PC-3 (cell line): Measurements from ENCODE around the gene ING3. TPM values are rescaled to one million over a fixed set of nuclear protein-coding genes. Genes with fewer than 3 reads are reported as not detected.

Experiments used
- ATAC-seq: fragments of 200-7000 bp; cut with Tn5 transposase; 2 replicates; pipeline ENCODE4 v1.9.1; 2020; ENCODE audit warnings: mild to moderate bottlenecking, moderate library complexity
- BruUV-seq: library from RNA; stranded (reverse); fragments of 400-500 nt; replicated peaks from 2 replicates; lab custom pipeline; 2021; lab: Mats Ljungman, UMichigan
- CTCF ChIA-PET: fragments of 300-600 bp; sonication (Branson Sonifier 250); formaldehyde crosslinking; loops from one replicate; lab custom pipeline; 2022; ENCODE audit warnings: antibody characterized with exemption; lab: Charles Lee
- POLR2A ChIA-PET: fragments of 300-600 bp; sonication (Branson Sonifier 250); formaldehyde crosslinking; loops from one replicate; lab custom pipeline; 2022; ENCODE audit warnings: antibody characterized with exemption; ENCODE audit not compliant: unreplicated experiment; lab: Charles Lee
- DNase-seq: peaks from one replicate; pipeline ENCODE4 v3.0.0-alpha.2; 2015
- H2AFZ ChIP-seq: fragments of 300-600 bp; sonication (generic); 2 replicates; pipeline ENCODE4 v1.6.0; 2016; ENCODE audit warnings: antibody characterized with exemption, low read length
- H3F3A ChIP-seq: fragments of 300-600 bp; sonication (generic); one replicate; pipeline ENCODE4 v1.6.0; 2017; ENCODE audit warnings: antibody characterized with exemption, low read length, control low read depth, mild to moderate bottlenecking; ENCODE audit not compliant: unreplicated experiment
- H3K27ac ChIP-seq: fragments of 300-600 bp; sonication (generic); 2 replicates; pipeline ENCODE4 v1.5.1; 2016; ENCODE audit warnings: mild to moderate bottlenecking, low read length
- H3K27me3 ChIP-seq: fragments of 300-600 bp; sonication (generic); 2 replicates; pipeline ENCODE4 v1.6.1; 2016; ENCODE audit warnings: low read length, mixed read lengths
- H3K36me3 ChIP-seq: fragments of 300-600 bp; sonication (generic); 2 replicates; pipeline ENCODE4 v1.6.1; 2016; ENCODE audit warnings: low read depth, mixed run types, low read length, mixed read lengths
- H3K4me1 ChIP-seq: fragments of 300-600 bp; sonication (generic); 2 replicates; pipeline ENCODE4 v1.5.1; 2016; ENCODE audit warnings: low read length; ENCODE audit not compliant: insufficient read depth
- H3K4me2 ChIP-seq: fragments of 300-600 bp; sonication (generic); 2 replicates; pipeline ENCODE4 v1.6.0; 2016; ENCODE audit warnings: low read length
- H3K4me3 ChIP-seq: fragments of 300-600 bp; sonication (generic); 2 replicates; pipeline ENCODE4 v1.5.1; 2016; ENCODE audit warnings: mild to moderate bottlenecking, low read length, mixed read lengths
- H3K79me2 ChIP-seq: fragments of 300-600 bp; sonication (generic); 2 replicates; pipeline ENCODE4 v1.6.1; 2017; ENCODE audit warnings: low read length, mixed read lengths
- H3K9ac ChIP-seq: fragments of 300-600 bp; sonication (generic); 2 replicates; pipeline ENCODE4 v1.6.0; 2016; ENCODE audit warnings: mild to moderate bottlenecking, low read length
- H3K9me2 ChIP-seq: fragments of 300-600 bp; sonication (generic); replicated peaks from 2 replicates; pipeline ENCODE4 v1.6.1; 2016; ENCODE audit warnings: mixed run types, low read length, mixed read lengths
- H3K9me3 ChIP-seq: fragments of 300-600 bp; sonication (generic); 2 replicates; pipeline ENCODE4 v1.6.1; 2016; ENCODE audit warnings: low read length, mixed read lengths
- H4K20me1 ChIP-seq: fragments of 300-600 bp; sonication (generic); 2 replicates; pipeline ENCODE4 v1.6.1; 2016; ENCODE audit warnings: low read length, mixed read lengths
- CTCF ChIP-seq: fragments of 300-600 bp; sonication (generic); conservative IDR thresholded peaks from 2 replicates; pipeline ENCODE4 v1.5.1; 2017; ENCODE audit warnings: antibody characterized with exemption, low read depth, mild to moderate bottlenecking, low read length
- EZH2 ChIP-seq: fragments of 300-600 bp; sonication (generic); IDR thresholded peaks from one replicate; pipeline ENCODE4 v1.6.1; 2017; ENCODE audit warnings: antibody characterized with exemption, mild to moderate bottlenecking, low read length; ENCODE audit not compliant: unreplicated experiment
- EZH2phosphoT487 ChIP-seq: fragments of 300-600 bp; sonication (generic); IDR thresholded peaks from 2 replicates; pipeline ENCODE4 v1.6.1; 2018; ENCODE audit warnings: mild to moderate bottlenecking, antibody characterized with exemption, low read length, borderline replicate concordance
- intact Hi-C: fragments of 100-400 bp; cut with micrococcal nuclease; formaldehyde crosslinking; loops from 2 replicates; pipeline ENCODE4 v1.9.0; 2023
- total RNA-seq: library from RNA; depleted of rRNA; stranded (reverse); fragments of >200 nt; gene quantifications from 2 replicates; pipeline ENCODE4 v1.2.3, GENCODE V29; 2014

Gene ING3
- total RNA-seq, 1 experiment from 2014 or later: 12.8 TPM

GRCh38 chr7:120992272-120992964 lies 41.8 kb downstream of the ING3 start:
- no peak for DNase-seq
- intact Hi-C loops: no loop called here
- no peak overlapping the region for H3K9ac ChIP-seq
- no peaks in the 10 kb centered on the region for H3K9me3 ChIP-seq
- no peak for ATAC-seq
- H3K27me3 ChIP-seq: no peaks in the 10 kb centered on the region
- H3K27ac ChIP-seq: no peak overlapping the region
- peak overlapping the region; percentile 95 for H3K4me2 ChIP-seq
- peaks cover 55% of the 10 kb centered on the region for H3K4me1 ChIP-seq
- H3K36me3 ChIP-seq: no peaks in the 10 kb centered on the region; the same call in 1 of the 2 replicates
- ChIA-PET POLR2A (no interaction called here), CTCF (no interaction called here)
- peak overlapping the region; percentile 51; the same call in 1 of the 2 replicates for H3K4me3 ChIP-seq
- no peaks in the 10 kb centered on the region for H3F3A ChIP-seq
- no peak overlapping the region for H2AFZ ChIP-seq
- no peak for TF ChIP-seq EZH2phosphoT487
- TF ChIP-seq CTCF: no peak
- no peak for TF ChIP-seq EZH2
- H3K79me2 ChIP-seq: no peaks in the 10 kb centered on the region
- no peaks in the 10 kb centered on the region for H4K20me1 ChIP-seq
- H3K9me2 ChIP-seq: no peaks in the 10 kb centered on the region
- no TSS peak for BruUV-seq

GRCh38 chr7:120992965-120993494 lies 42.5 kb downstream of the ING3 start:
- H2AFZ ChIP-seq: no peak overlapping the region
- POLR2A ChIA-PET: no interaction called here
- intact Hi-C loops: no loop called here

More at GRCh38 chr7:120992965-120993494, 42.5 kb downstream of the ING3 start:
- BruUV-seq: no TSS peak
- ATAC-seq (no peak), DNase-seq (no peak)
- Histone ChIP-seq H3K4me3 (no peak overlapping the region), H3K36me3 (no peaks in the 10 kb centered on the region), H3K79me2 (no peaks in the 10 kb centered on the region), H3K27me3 (no peaks in the 10 kb centered on the region), H3F3A (no peaks in the 10 kb centered on the region), H3K4me2 (no peak overlapping the region), H4K20me1 (no peaks in the 10 kb centered on the region), H3K4me1 (peaks cover 51% of the 10 kb centered on the region), H3K27ac (no peak overlapping the region), H3K9me3 (no peaks in the 10 kb centered on the region), H3K9me2 (no peaks in the 10 kb centered on the region), H3K9ac (no peak overlapping the region)
- CTCF ChIA-PET: no interaction called here
- no peak for TF ChIP-seq EZH2
- TF ChIP-seq CTCF: no peak
- TF ChIP-seq EZH2phosphoT487: no peak
